Activated CD4-positive, CD25-positive, alpha-beta regulatory T cell treated with anti-CD3 and anti-CD28 coated beads, Interleukin-2, amount 50 U/mL, for 24 hours (primary cell): ENCODE measurements around the gene IFIH1.

Experiments used
- ATAC-seq, 2 donors: fragments of 150-1000 bp; cut with Tn5 transposase; one replicate each; pipeline ENCODE4 v1.10.0; 2021; ENCODE audit warnings: mild to moderate bottlenecking in 1 of 2, moderate library complexity in 1 of 2

The IFIH1 gene

DNA sequence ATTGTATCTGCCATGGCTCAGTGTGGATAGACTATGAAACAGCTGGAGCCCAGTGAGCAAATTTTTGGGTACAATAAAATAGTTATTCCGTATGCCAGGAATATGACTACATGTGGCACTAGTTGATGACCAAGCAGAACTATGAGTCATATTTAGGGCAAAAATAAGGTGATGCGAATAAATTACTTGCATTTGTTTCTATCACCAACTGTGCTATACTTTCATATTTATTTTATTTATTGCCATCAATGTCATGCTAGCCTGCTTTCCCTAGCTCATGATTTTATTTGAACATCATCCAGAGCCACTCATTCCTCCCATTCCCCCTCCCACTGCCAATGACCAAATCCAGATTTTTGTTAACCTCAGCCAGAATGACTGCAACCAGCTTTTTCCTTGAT is 61.9 kb downstream of the IFIH1 start:
- ATAC-seq = no peak

DNA sequence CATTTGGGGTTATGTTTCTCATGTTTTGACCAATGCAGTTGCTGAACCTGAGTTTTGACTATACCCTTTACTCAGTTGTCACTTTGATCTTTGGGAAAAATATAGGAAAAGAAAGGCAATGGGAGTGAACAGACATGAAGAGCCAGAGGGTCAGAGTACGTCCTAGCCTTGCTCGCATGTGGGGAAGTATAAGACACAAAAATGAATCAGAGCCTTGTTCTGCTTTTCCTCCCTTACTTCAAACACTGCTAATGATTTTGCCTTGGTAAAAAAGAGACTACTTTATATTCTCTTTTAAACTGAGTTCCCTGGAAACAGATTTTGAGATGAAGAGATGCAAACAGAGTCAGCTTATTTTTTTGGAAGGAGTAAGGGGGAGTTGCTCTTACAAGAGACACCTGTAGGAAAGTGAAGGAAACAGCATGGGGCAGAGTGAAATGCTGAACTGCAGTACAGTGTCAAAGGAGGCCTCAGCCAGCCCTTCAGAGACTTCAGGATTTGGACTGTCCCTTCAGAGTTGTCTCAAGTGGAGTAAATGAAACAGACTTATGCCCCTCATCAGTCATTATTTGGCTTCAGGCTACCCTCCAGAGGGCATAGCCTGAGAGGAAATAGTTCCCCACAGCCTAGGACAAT is 64.1 kb downstream of the IFIH1 start:
- ATAC-seq = no peak

- ATAC-seq = no peak
Observed at GRCh38 chr2:162253435-162253834, 65.0 kb downstream of the IFIH1 start.

DNA sequence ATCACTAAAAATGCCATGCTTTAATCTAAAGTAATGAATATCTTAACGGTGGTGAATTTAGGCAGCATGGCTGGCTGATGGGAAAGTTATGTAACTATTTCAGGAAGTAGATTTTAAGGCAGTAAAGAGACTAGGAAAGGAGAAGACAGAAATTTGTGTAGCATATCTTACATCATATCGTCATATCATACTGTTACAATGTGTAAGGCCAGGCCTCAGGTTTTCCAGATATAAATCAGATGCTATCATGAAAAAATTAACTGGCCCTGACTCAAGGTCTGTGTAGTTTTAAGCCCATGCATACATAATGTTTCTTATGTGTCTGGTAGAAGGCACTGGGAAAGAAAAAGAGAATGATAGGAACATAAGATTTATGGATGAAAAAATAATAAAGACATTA is 66.3 kb downstream of the IFIH1 start:
- no peak for ATAC-seq

- ATAC-seq = no peak
Observed at GRCh38 chr2:162245781-162246180, 72.7 kb downstream of the IFIH1 start.

DNA sequence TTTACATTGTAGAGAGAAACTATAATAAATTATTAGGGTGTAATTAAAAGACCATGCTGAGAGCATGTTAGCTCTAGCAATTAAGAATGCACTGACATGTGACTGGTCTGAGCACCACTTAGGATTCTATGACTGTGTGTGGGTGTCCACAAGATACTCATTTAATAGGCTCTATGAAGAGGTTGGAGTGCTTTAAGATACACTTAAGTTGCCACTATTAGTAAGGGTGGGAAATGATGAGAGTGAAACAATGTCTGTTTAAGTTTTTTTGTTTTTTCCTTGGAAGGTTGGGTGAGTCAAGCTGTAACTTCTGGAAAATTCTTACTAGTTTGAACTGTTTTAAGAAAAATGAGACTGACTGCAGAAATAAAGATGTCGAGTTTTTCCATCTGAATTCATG is 73.4 kb downstream of the IFIH1 start:
- ATAC-seq = no peak

DNA sequence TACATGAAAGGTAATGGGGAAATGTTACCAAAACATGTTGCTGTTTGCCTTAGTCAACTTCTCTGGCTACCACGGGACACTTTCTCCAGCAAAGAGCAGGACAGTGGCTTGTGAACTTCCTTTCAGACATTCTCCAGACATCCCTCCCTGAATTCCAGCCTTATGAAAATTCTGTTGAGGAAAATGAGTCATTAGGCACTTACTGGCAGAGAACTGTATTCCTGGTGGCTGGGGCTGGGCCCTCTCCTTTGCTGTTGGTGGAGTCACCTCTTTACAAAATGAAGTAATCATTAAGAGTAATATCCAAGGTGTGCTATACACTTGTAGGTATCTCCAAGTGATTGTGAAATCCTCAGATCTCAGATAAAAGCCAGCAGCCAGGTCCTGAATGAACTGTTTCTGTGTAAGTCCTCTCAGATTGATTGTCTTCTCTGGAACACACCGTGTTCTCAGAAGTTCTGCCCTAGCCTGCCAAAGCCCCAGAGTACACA is 73.9 kb downstream of the IFIH1 start:
- no peak for ATAC-seq

DNA sequence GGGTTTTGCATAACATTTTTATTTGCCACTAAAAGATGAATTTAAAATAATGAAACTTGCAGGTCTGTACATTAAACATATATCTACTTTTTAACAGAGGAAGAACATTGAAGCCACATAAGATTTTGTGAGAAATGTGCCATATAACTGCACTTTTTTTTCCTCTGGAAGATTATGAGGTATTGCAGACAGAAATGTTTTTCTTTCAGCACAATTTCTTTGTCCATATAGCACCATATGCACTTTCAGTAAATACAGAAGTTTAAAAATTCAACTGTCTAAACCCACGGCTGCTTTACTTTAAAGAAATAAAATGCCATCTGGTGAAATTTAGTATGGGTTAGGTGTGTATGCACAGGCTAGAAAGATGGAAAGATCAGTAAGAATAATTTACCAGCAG is 74.8 kb downstream of the IFIH1 start:
- no peak for ATAC-seq

DNA sequence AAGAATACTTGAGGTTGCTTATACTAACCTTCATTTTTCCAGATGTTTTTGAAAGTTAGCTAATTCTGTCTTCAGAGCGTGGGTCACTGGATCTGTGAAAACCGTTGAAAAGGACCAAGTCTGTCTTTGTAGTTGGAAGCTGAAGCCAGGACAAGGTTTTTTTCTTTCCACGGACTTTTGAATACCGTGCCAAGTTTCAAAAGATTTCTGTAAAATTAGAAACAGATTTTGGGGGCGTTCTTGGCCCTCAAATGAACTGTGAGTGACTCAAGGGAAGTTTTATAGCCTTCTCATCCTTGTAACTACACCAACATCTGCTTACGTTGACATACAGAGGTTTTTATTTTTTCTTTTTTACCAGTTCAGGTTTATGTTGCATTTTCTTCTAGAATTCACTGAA is 75.2 kb downstream of the IFIH1 start, which contains the start of gene FAP:
TSS of gene FAP (minus strand) at position 152 of the 400 bp plus-strand sequence. CDS start at position 34, 118 bp downstream.
- ATAC-seq = no peak

- ATAC-seq = no peak
Observed at GRCh38 chr2:162242586-162243280, 75.8 kb downstream of the IFIH1 start.

- no peak for ATAC-seq
Observed at GRCh38 chr2:162241571-162241970, 76.9 kb downstream of the IFIH1 start.

DNA sequence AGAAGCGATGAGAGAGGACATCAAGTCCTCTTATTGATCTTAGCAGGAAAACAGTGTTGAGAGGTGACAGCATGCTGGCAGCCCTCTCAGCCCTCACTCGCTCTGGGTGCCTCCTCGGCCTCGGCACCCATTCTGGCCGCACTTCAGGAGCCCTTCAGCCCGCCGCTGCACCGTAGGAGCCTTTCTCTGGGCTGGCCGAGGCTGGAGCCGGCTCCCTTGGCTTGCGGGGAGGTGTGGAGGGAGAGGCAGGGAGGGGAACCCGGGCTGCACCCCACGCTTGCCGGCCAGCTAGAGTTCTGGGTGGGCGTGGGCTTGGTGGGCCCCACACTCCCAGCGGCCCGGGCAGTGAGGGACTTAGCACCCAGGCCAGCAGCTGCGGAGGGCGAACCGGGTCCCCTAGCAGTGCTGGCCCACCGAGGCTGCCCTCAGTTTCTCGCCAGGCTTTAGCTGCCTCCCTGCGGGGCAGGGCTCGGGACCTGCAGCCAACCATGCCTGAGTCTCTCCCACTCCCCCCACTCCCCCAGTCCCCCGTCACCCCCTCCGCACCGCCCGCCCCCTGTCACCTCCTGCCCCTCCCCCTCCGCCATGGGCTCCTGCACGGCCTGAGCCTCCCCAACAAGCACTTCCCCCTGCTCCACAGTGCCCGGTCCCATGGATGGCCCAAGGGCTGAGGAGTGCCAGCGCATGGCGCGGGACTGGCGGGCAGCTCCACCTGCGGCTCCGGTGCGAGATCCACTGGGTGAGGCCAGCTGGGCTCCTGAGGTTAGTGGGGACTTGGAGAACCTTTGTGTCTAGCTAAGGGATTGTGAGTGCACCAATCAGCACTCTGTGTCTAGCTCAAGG is 83.6 kb downstream of the IFIH1 start:
- ATAC-seq = no peak

DNA sequence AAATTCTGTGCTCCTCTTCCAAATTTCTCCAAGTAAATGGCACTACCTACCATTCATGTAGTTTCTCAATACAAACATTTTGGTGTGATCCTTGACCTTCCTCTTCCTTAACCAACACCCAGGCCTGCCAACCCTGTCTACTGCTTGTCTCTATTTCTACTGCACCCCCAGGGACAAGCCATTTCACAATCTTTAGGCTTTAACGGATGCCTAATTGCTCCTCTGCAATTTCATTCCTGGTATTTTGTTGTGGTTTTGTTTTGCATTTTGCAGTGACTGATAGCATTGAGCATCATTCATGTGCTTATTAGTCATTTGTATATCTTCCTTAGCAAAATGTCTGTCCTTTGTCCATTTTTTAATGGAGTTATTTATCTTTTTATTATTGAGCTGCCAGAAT is 85.3 kb downstream of the IFIH1 start:
- ATAC-seq = no peak

DNA sequence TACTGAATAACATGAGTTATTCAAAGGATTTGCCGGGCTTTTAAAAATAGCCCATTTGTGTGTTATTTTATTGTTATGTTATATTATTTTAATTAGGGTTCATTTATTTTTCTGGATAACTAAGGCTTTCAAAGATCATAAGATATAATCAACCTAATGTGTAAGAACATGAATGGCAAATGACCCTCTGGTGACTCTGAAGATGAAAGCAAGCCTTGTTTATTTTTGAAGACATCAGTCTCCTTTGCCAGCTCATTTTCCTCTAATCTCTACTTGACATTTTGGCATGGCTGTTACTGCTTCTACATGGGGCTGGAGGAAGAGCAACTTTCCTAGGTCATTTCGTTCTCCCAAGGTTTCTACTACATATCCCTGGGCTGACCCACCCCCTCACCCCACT is 85.8 kb downstream of the IFIH1 start:
- ATAC-seq = no peak

GRCh38 chr2:162232027-162232426 is 86.5 kb downstream of the IFIH1 start:
- no peak for ATAC-seq

- no peak for ATAC-seq
Observed at GRCh38 chr2:162230761-162231160, 87.7 kb downstream of the IFIH1 start.

GRCh38 chr2:162226836-162227235 is 91.6 kb downstream of the IFIH1 start:
- ATAC-seq = no peak

DNA sequence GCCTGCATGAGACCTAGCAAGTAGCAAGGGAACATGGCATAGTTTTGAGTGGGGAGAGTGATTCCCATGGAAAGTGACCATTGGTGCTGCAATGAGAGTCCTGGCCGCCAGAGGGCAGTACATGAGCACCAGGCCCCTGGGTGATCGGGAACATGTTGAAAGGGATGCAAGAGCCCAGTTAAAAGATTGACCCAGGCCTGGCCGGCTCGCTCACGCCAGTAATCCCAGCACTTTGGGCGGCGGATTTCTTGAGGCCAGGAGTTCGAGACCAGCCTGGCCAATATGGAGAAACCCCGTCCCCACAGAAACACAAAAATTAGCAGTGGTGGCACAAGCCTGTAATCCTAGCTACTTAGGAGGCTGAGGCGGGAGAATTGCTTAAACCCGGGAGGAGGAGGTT is 97.4 kb downstream of the IFIH1 start:
- ATAC-seq = no peak

GRCh38 chr2:162220368-162220767 is 98.1 kb downstream of the IFIH1 start:
- ATAC-seq = no peak

GRCh38 chr2:162219426-162219825 is 99.1 kb downstream of the IFIH1 start:
- no peak for ATAC-seq

- no peak for ATAC-seq
Observed at GRCh38 chr2:162217598-162217997, 100.9 kb downstream of the IFIH1 start.
